GM21619 (cell line): ENCODE results near the gene ATRNL1.

Experiments
- ATAC-seq: cut with Tn5 transposase; IDR thresholded peaks from one replicate; pipeline ENCODE4 v1.9.1; 2021; ENCODE audit not compliant: unreplicated experiment

Gene ATRNL1

DNA sequence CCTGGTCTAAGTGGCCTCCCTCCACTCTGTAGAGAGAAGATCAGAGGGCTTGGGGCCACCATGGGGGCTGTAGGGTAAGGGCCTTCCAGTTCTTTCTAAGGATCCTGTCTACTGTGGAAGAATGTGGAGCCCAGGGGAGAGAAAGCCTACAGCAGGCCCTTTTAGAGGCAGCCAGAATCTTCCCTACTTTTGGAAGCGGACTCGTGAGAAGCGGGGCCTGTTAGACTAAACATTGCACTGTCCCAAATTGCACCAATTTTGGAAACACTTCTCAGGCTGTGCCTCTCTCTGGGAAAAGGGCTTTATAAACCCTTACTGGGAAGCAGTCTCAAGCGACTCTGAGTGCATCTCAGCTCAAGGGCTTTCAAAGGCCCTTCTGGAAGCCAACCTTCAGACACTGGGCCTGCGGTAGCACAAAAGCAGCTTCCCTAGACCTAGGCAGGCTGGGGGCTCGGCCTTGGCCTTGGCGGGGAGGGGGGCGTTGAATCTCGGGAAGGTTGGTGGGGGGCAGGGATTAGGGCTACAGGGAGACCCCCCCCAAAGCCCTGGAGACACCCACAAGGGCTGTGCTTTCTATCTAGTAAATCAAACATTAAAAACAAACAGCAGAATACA is 881.8 kb downstream of the ATRNL1 start:
- ATAC-seq, result no peak

DNA sequence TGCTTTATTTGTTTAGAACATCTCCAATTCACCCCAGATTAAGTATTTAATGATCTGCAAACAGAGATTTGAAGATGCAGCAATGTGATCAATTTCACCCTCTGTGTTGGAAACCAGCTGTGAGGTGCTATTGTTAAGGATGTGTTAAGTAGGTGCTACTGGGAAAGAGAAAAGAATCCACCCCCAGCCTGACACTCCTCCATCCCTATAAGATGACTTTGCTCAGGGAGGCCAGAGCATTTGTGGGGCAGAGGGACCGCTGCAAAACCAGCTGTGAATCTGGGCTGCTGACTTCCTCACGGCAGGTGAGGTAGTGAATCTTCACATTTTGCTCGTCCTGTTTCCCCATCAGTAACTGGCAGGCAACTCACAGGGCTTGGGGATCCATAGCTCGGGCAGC is 882.3 kb downstream of the ATRNL1 start:
- ATAC-seq, result no peak

GRCh38 chr10:115976342-115976741 is 883.2 kb downstream of the ATRNL1 start:
- no peak for ATAC-seq

- no peak for ATAC-seq
These were observed 884.7 kb downstream of the ATRNL1 start for GRCh38 chr10:115977855-115978254.

DNA sequence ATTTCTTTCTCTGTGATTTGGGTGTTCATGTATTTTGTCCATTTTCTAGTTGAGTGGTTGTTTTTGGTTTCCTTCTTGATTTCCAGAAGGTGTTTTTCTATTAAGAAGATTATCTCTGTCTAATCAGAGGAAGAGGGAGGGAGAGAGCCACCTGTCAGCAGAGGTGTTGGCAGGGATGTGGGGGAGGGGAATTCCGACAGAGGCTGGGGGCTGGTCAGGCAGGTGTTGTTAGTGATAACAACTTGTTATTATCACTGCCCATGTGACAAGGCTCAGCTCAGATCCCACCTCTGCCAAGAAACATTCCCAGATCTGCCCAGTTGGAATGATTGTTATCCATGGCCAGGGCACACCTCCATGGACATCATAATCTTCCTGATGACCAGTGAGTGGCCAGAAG is 886.4 kb downstream of the ATRNL1 start:
- ATAC-seq, result no peak

- no peak for ATAC-seq
These were observed 887.3 kb downstream of the ATRNL1 start for GRCh38 chr10:115980470-115980869.

DNA sequence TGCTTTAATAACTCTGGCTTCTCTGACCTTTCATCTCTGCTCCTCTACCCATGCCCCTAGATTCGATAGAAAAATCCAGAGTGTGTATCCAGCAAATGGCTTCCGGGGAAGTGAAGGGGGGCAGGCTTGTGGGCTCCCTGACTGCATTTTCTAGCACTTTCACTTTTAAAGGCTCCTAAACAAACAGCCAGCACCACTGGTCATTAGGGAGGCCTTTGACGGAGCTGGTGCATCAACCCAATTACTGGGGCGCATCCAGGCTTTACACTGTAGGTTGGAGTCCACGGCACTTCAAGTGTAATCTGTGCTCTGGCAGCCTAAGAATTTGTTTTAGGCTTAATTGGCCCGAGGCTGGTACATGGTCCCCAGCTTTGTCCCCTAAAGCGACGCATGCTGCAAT is 887.9 kb downstream of the ATRNL1 start:
- ATAC-seq, result no peak

- ATAC-seq, result no peak
These were observed 888.9 kb downstream of the ATRNL1 start for GRCh38 chr10:115982076-115982475.

- no peak for ATAC-seq
These were observed 889.4 kb downstream of the ATRNL1 start for GRCh38 chr10:115982526-115982925.

- no peak for ATAC-seq
These were observed 892.6 kb downstream of the ATRNL1 start for GRCh38 chr10:115985786-115986185.

- no peak for ATAC-seq
These were observed 895.2 kb downstream of the ATRNL1 start for GRCh38 chr10:115988380-115988779.

DNA sequence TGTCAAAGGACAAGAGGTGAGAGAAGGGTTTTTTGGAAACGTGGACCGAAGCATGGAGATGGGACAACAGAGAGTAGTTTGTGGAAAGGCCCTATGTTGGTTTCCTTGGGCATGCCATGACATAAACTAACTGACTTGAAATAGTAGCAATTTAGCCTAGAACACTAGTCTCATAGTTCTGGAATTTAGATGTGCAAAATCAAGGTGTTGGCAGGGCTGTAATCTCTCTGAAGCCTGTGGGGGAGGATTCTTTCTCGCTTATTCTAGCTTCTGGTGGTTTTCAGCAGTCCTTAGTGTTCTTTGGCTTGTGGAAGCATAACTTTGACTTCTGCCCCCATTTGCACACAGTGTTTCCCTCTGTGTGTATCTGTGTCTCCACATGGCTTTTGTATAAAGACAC is 896.5 kb downstream of the ATRNL1 start:
- no peak for ATAC-seq

- no peak for ATAC-seq
These were observed 899.2 kb downstream of the ATRNL1 start for GRCh38 chr10:115992236-115992986.

- ATAC-seq, result no peak
These were observed 902.9 kb downstream of the ATRNL1 start for GRCh38 chr10:115996031-115996430.

DNA sequence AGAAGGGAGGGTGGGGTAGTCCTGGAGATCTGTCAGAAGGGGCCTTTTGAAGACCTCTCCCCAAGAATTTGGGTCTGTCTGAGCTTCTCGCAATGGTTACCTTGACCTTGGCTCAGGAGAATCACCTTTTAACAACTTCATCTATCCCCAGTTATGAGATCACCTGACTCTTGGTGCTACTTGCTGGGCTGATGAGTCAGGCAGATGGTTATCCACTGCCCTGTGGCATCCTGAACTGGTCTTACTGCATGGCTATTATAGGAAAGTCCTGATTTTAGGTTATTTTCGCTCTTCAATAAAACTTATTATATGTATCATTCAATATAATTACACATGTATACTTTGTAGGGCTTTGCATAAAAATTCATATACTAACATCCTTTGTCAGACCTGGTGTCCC is 905.1 kb downstream of the ATRNL1 start:
- no peak for ATAC-seq
